Tibial nerve (tissue), 3 donors: ENCODE measurements around the gene IQUB.

Experiments used
- CTCF ChIP-seq, 5 experiments: fragments of 200-600 bp in 3 of 5; fragments of 450-650 bp in 2 of 5; sonication (generic) in 3 of 5; IDR thresholded peaks; one replicate each; pipeline ENCODE4 v1.5.1; 2016 to 2019; ENCODE audit warnings: antibody characterized with exemption in 5 of 5, mild to moderate bottlenecking in 3 of 5, moderate library complexity in 2 of 5
- POLR2A ChIP-seq, 2 donors: fragments of 450-650 bp; IDR thresholded peaks; one replicate each; pipeline ENCODE4 v1.6.1; 2017; ENCODE audit warnings: antibody characterized with exemption in 2 of 2, mild to moderate bottlenecking in 2 of 2, moderate library complexity in 2 of 2

- TF ChIP-seq CTCF (IDR thresholded peaks at IDR 0.05): no peak
- TF ChIP-seq POLR2A (IDR thresholded peaks at IDR 0.05): no peak
Observed at GRCh38 chr7:123538189-123538714, 3.9 kb upstream of the IQUB start.
